H1 (cell line): ENCODE data around the gene TCF7L2. TPM values are rescaled to one million over a fixed set of nuclear protein-coding genes. Genes with fewer than 3 reads are reported as not detected.

Experiments
- CTCF ChIA-PET: fragments of 300-600 bp; sonication (Branson Sonifier 250); formaldehyde crosslinking; loops from one replicate; lab custom pipeline; 2021; ENCODE audit not compliant: partially characterized antibody; lab: Charles Lee
- POLR2A ChIA-PET: fragments of 300-600 bp; sonication (Branson Sonifier 250); formaldehyde crosslinking; loops from one replicate; lab custom pipeline; 2021; ENCODE audit warnings: inconsistent platforms; ENCODE audit not compliant: partially characterized antibody; lab: Charles Lee
- DNase-seq, 2 experiments: peaks; one replicate each; pipeline versions ENCODE4 v3.0.0 to v3.0.0-alpha.2; 2010 to 2022; ENCODE audit warnings: low spot score in 2 of 2, low read depth in 1 of 2, mixed read lengths in 1 of 2
- FAIRE-seq: peaks from 2 replicates; lab custom pipeline; 2011; peaks lifted over from hg19 to GRCh38; lab: Jason Lieb, UNC
- H2AFZ ChIP-seq: 2 replicates; pipeline ENCODE4 v1.8.1; 2012; ENCODE audit warnings: low read length, inconsistent platforms
- H2AK5ac ChIP-seq: 2 replicates; pipeline ENCODE4 v1.6.1; 2013; ENCODE audit warnings: low read depth, low read length
- H2BK120ac ChIP-seq: replicated peaks from 2 replicates; pipeline ENCODE3; 2013; ENCODE audit warnings: low read depth, low read length, inconsistent platforms
- H2BK12ac ChIP-seq: 2 replicates; pipeline ENCODE4 v1.6.1; 2013; ENCODE audit warnings: low read depth, low read length
- H2BK15ac ChIP-seq: 2 replicates; pipeline ENCODE4 v1.6.1; 2013; ENCODE audit warnings: low read length
- H2BK20ac ChIP-seq: 2 replicates; pipeline ENCODE4 v1.6.1; 2013; ENCODE audit warnings: low read length
- H2BK5ac ChIP-seq: 2 replicates; pipeline ENCODE4 v1.6.1; 2013; ENCODE audit warnings: low read depth, low read length
- H3K14ac ChIP-seq: 2 replicates; pipeline ENCODE4 v1.6.1; 2013; ENCODE audit warnings: inconsistent platforms; ENCODE audit not compliant: insufficient read length
- H3K18ac ChIP-seq: 2 replicates; pipeline ENCODE4 v1.6.1; 2013; ENCODE audit warnings: low read length; ENCODE audit errors: extremely low read depth
- H3K23ac ChIP-seq: 2 replicates; pipeline ENCODE4 v1.6.1; 2013; ENCODE audit warnings: inconsistent platforms; ENCODE audit not compliant: insufficient read length
- H3K23me2 ChIP-seq: 2 replicates; pipeline ENCODE4 v1.6.1; 2013; ENCODE audit warnings: low read depth, low read length
- H3K27ac ChIP-seq: 2 replicates; pipeline ENCODE4 v1.6.1; 2011; ENCODE audit warnings: low read depth, low read length, inconsistent platforms
- H3K27me3 ChIP-seq, 4 experiments: replicated peaks in 1 of 4; 1 replicate in 1 of 4; 2 replicates in 3 of 4; pipeline versions ENCODE4 v1.6.1 to v1.8.1; 2011 to 2013; ENCODE audit warnings: low read length in 3 of 4, mild to moderate bottlenecking in 3 of 4, inconsistent platforms in 2 of 4, mixed read lengths in 2 of 4, moderate library complexity in 1 of 4; ENCODE audit not compliant: control insufficient read depth in 3 of 4, insufficient read depth in 3 of 4; ENCODE audit errors: extremely low read depth in 1 of 4
- H3K36me3 ChIP-seq, 4 experiments: 2 replicates each; pipeline versions ENCODE4 v1.6.1 to v1.8.1; 2011 to 2013; ENCODE audit warnings: mild to moderate bottlenecking in 4 of 4, low read length in 3 of 4, moderate library complexity in 2 of 4, control low read depth in 1 of 4, inconsistent platforms in 1 of 4; ENCODE audit not compliant: insufficient read depth in 4 of 4, control insufficient read depth in 2 of 4
- H3K4ac ChIP-seq: replicated peaks from 2 replicates; pipeline ENCODE3; 2013; ENCODE audit warnings: low read length, low read depth, mixed read lengths, inconsistent platforms; ENCODE audit not compliant: insufficient read length
- H3K4me1 ChIP-seq, 4 experiments: replicated peaks in 1 of 4; 1 replicate in 1 of 4; 2 replicates in 3 of 4; pipeline versions ENCODE4 v1.6.1 to v1.8.1; 2011 to 2013; ENCODE audit warnings: low read length in 3 of 4, inconsistent platforms in 2 of 4, mixed read lengths in 1 of 4; ENCODE audit not compliant: insufficient read depth in 4 of 4, control insufficient read depth in 3 of 4
- H3K4me2 ChIP-seq, 2 experiments: 2 replicates each; pipeline versions ENCODE4 v1.6.1 to v1.8.1; 2011 to 2013; ENCODE audit warnings: low read depth in 2 of 2, low read length in 2 of 2, control low read depth in 1 of 2, inconsistent platforms in 1 of 2, mild to moderate bottlenecking in 1 of 2; ENCODE audit not compliant: insufficient read depth in 1 of 2
- H3K4me3 ChIP-seq, 4 experiments: fragments of 200-600, 300-600 bp in 1 of 4; sonication (generic), shearing (Covaris generic), sonication (Bioruptor Twin) in 1 of 4; 2 replicates each; pipeline versions ENCODE4 v1.5.1 to v1.8.1; 2011 to 2016; ENCODE audit warnings: low read length in 4 of 4, low read depth in 3 of 4, control low read depth in 2 of 4, inconsistent platforms in 2 of 4, mild to moderate bottlenecking in 2 of 4, mixed read lengths in 1 of 4, moderate library complexity in 1 of 4; ENCODE audit not compliant: insufficient read depth in 2 of 4; ENCODE audit errors: extremely low read depth in 1 of 4
- H3K56ac ChIP-seq: replicated peaks from 2 replicates; pipeline ENCODE3; 2013; ENCODE audit warnings: low read depth, mild to moderate bottlenecking, mixed read lengths, low read length, inconsistent platforms; ENCODE audit not compliant: insufficient read length
- H3K79me1 ChIP-seq: 2 replicates; pipeline ENCODE4 v1.6.1; 2013; ENCODE audit warnings: low read depth, low read length, control low read depth
- H3K79me2 ChIP-seq, 2 experiments: 2 replicates each; pipeline versions ENCODE4 v1.6.1 to v1.8.1; 2012 to 2013; ENCODE audit warnings: low read length in 2 of 2, mild to moderate bottlenecking in 2 of 2, inconsistent platforms in 1 of 2; ENCODE audit not compliant: insufficient read depth in 2 of 2, control insufficient read depth in 1 of 2
- H3K9ac ChIP-seq, 4 experiments: replicated peaks in 1 of 4; 1 replicate in 1 of 4; 2 replicates in 3 of 4; pipeline versions ENCODE4 v1.6.1 to v1.8.1; 2011 to 2013; ENCODE audit warnings: low read depth in 3 of 4, low read length in 3 of 4, control low read depth in 2 of 4, mild to moderate bottlenecking in 2 of 4, moderate library complexity in 2 of 4, inconsistent platforms in 1 of 4; ENCODE audit errors: extremely low read depth in 1 of 4
- H3K9me3 ChIP-seq, 2 experiments: 2 replicates each; pipeline versions ENCODE4 v1.6.1 to v1.8.1; 2012 to 2013; ENCODE audit warnings: mild to moderate bottlenecking in 2 of 2, moderate library complexity in 2 of 2, control low read depth in 1 of 2, inconsistent platforms in 1 of 2, low read depth in 1 of 2, low read length in 1 of 2, mixed read lengths in 1 of 2; ENCODE audit not compliant: insufficient read depth in 2 of 2
- H4K20me1 ChIP-seq, 2 experiments: replicated peaks in 1 of 2; 2 replicates each; pipeline versions ENCODE3 to v1.8.1; 2011 to 2013; ENCODE audit warnings: inconsistent platforms in 2 of 2, low read length in 2 of 2, mild to moderate bottlenecking in 1 of 2; ENCODE audit not compliant: insufficient read depth in 2 of 2, control insufficient read depth in 1 of 2
- H4K5ac ChIP-seq: 2 replicates; pipeline ENCODE4 v1.6.1; 2013; ENCODE audit warnings: low read length, low read depth, mixed read lengths, inconsistent platforms; ENCODE audit not compliant: insufficient read length
- H4K8ac ChIP-seq: 2 replicates; pipeline ENCODE4 v1.8.0; 2013; ENCODE audit warnings: mild to moderate bottlenecking, moderate library complexity, low read length, inconsistent platforms; ENCODE audit not compliant: insufficient read depth; ENCODE audit errors: extremely low read depth
- H4K91ac ChIP-seq: replicated peaks from 2 replicates; pipeline ENCODE3; 2013; ENCODE audit warnings: low read length, mixed read lengths, inconsistent platforms; ENCODE audit not compliant: insufficient read length
- ASH2L ChIP-seq: fragments of 200-600, 300-600 bp; sonication (generic); IDR thresholded peaks from one replicate; pipeline ENCODE4 v1.7.1; 2017; ENCODE audit warnings: low read length
- CBX5 ChIP-seq: fragments of 300-800, 300-1000 bp; sonication (generic); IDR thresholded peaks from 2 replicates; pipeline ENCODE4 v1.7.1; 2016; ENCODE audit warnings: antibody characterized with exemption, low read length, low read depth
- CEBPB ChIP-seq: IDR thresholded peaks from 2 replicates; pipeline ENCODE4 v1.6.1; 2012; ENCODE audit warnings: low read depth, low read length
- CREB1 ChIP-seq: IDR thresholded peaks from 2 replicates; pipeline ENCODE4 v1.6.1; 2012; ENCODE audit warnings: inconsistent platforms
- EGR1 ChIP-seq: IDR thresholded peaks from 2 replicates; pipeline ENCODE4 v1.6.1; 2011; ENCODE audit warnings: low read depth, low read length, borderline replicate concordance
- MAX ChIP-seq: IDR thresholded peaks from 2 replicates; pipeline ENCODE4 v1.6.1; 2012; ENCODE audit warnings: inconsistent platforms
- NRF1 ChIP-seq: IDR thresholded peaks from 2 replicates; pipeline ENCODE4 v1.6.1; 2011; ENCODE audit warnings: mild to moderate bottlenecking, low read depth, low read length, improper control_type of control experiment
- POLR2A ChIP-seq, 2 experiments: IDR thresholded peaks; 1 replicate in 1 of 2; 2 replicates in 1 of 2; pipeline ENCODE4 v1.6.1; 2011; ENCODE audit warnings: low read depth in 2 of 2, low read length in 2 of 2, mild to moderate bottlenecking in 2 of 2; ENCODE audit errors: control extremely low read depth in 1 of 2
- SRF ChIP-seq: IDR thresholded peaks from 2 replicates; pipeline ENCODE4 v1.6.1; 2011; ENCODE audit warnings: mild to moderate bottlenecking, low read depth, low read length, moderate library complexity
- SUZ12 ChIP-seq: fragments of 200-600 bp; sonication (generic); IDR thresholded peaks from 2 replicates; pipeline ENCODE4 v1.6.1; 2012; ENCODE audit warnings: mild to moderate bottlenecking, inconsistent platforms, low read length, moderate library complexity, mixed read lengths
- TEAD4 ChIP-seq: IDR thresholded peaks from 2 replicates; pipeline ENCODE4 v1.6.1; 2012; ENCODE audit warnings: low read depth, low read length, inconsistent platforms, mixed read lengths
- ZNF274 ChIP-seq: IDR thresholded peaks from 2 replicates; pipeline ENCODE4 v1.7.0; 2012; ENCODE audit warnings: low read length, borderline replicate concordance; ENCODE audit errors: extremely low read depth
- WGBS, 2 experiments: shearing (Covaris generic) in 1 of 2; methylation state at CpG; one replicate each; pipeline versions ENCODE4 v1.1.6 to v1.1.7; 2013 to 2015; ENCODE audit warnings: low lambda C conversion rate in 2 of 2, mixed read lengths in 2 of 2, inconsistent platforms in 1 of 2, low coverage in 1 of 2, missing lambda C conversion rate in 1 of 2; ENCODE audit not compliant: insufficient replicate concordance in 2 of 2, insufficient coverage in 1 of 2, insufficient read length in 1 of 2; ENCODE audit errors: extremely low coverage in 1 of 2, missing lambda C conversion rate in 1 of 2; 5-methylcytosine and 5-hydroxymethylcytosine counted together
- polyA plus RNA-seq, 7 experiments: library from polyadenylated mRNA; depleted of rRNA in 3 of 7; stranded (reverse) in 5 of 7; unstranded in 2 of 7; fragments of >200 nt in 5 of 7; fragments of 200-250 nt in 2 of 7; gene quantifications; 1 replicate in 5 of 7; 2 replicates in 1 of 7; 4 replicates in 1 of 7; pipeline versions ENCODE4 v1.2.1 to v1.2.3, GENCODE V29; 2011 to 2013; ENCODE audit warnings: missing spikeins in 2 of 7, mixed read lengths in 2 of 7
- total RNA-seq: library from RNA; stranded (reverse); fragmentation: NEBNext Ultra II Directional; extraction: Animal tissue kit (Norgen Biotek cat#: 25700); gene quantifications from 2 replicates; pipeline ENCODE4 v1.2.1, GENCODE V29; 2021

TCF7L2 gene
- total and polyA plus RNA-seq, 2 of the 8 experiments (the other 6 are each of a cell fraction or from before 2014, with no cell fraction given) = 33.9 to 67.3 TPM

GRCh38 chr10:113058523-113059370 lies 108.7 kb downstream of the TCF7L2 start:
- POLR2A ChIA-PET = interaction anchor here (0.5 to 1.1 kb wide), 5 partner anchors 8 to 299 kb away, joined by 3 to 5 read pairs (median 4); no protein-coding TSS in a partner anchor
- Histone ChIP-seq H3K4me1 (peaks cover 11 to 58% (median 45%) of the 10 kb centered on the region in 4 experiments), H3K27me3 (no peaks in the 10 kb centered on the region), H3K23me2 (no peaks in the 10 kb centered on the region; the same call in 1 of the 2 replicates), H3K9ac (peak overlapping the region in 1 of 4 experiments; percentile 36; a peak in 3 of 7 replicates), H2AFZ (no peak overlapping the region), H4K5ac (no peak overlapping the region), H3K56ac (no peak overlapping the region), H3K14ac (no peak overlapping the region), H2BK15ac (0 out of 2 replicates have a peak overlapping the region, but pooled peaks have one; percentile 22), H3K79me2 (peaks cover 7 to 100% of the 10 kb centered on the region in 2 experiments; a peak in 3 of 4 replicates), H3K23ac (no peak overlapping the region), H3K4me2 (peak overlapping the region; percentile 32 to 38; a peak in 3 of 4 replicates), H4K8ac (peak overlapping the region; percentile 40; the same call in 1 of the 2 replicates), H2BK20ac (0 out of 2 replicates have a peak overlapping the region, but pooled peaks have one; percentile 15), H2AK5ac (no peak overlapping the region), H3K36me3 (0 out of 8 replicates have a peak, but pooled peaks cover 0 to 5% (median 0%) of the 10 kb centered on the region in 4 experiments), H3K79me1 (peaks cover 13% of the 10 kb centered on the region; the same call in 1 of the 2 replicates), H4K20me1 (peaks cover 8 to 9% of the 10 kb centered on the region in 2 experiments), H3K9me3 (no peaks in the 10 kb centered on the region), H3K4me3 (no peak overlapping the region), H2BK12ac (peak overlapping the region; percentile 18; the same call in 1 of the 2 replicates), H3K18ac (peak overlapping the region; percentile 36; the same call in 1 of the 2 replicates), H3K4ac (no peak overlapping the region), H2BK120ac (no peak overlapping the region), H4K91ac (peak overlapping the region; percentile 51), H2BK5ac (peak overlapping the region; percentile 54; the same call in 1 of the 2 replicates), H3K27ac (no peak overlapping the region)
- 64% methylated on average over 19 of the region's 19 CpGs; no CpG with 5 or more reads in 1 of the 2 experiments for whole genome bisulfite sequencing, 2 experiments
- FAIRE-seq = peak; percentile 50
- DNase-seq = no peak
- CTCF ChIA-PET = interaction anchor here (1.0 to 3.0 kb wide), 6 partner anchors 11 to 326 kb away, joined by 3 to 13 read pairs (median 4); no protein-coding TSS in a partner anchor
- no peak for TF ChIP-seq SRF
- TF ChIP-seq MAX = no peak
- no peak for TF ChIP-seq TEAD4
- peak; percentile 29; the same call in 1 of the 2 replicates for TF ChIP-seq CEBPB
- no peak for TF ChIP-seq EGR1
- TF ChIP-seq POLR2A (IDR thresholded peaks at IDR 0.05; ENCODE audit: control extremely low read depth in 1 of 2, low read depth in 2 of 2, low read length in 2 of 2) = peak in 1 of 2 experiments; percentile 62; a peak in 2 of 3 replicates
- no peak for TF ChIP-seq SUZ12
- TF ChIP-seq ZNF274 = no peak
- TF ChIP-seq CBX5 = no peak
- no peak for TF ChIP-seq ASH2L
- no peak for TF ChIP-seq CREB1
- no peak for TF ChIP-seq NRF1
